ENCODE results near the gene UROC1.
"Not testable (repeated sequence)": the region's sequence is repeated elsewhere in the genome, so short reads cannot be mapped to it uniquely, and the experiment has no call there.

Gene UROC1

GRCh38 chr3:126546549-126547239, 29.1 kb upstream of the UROC1 start:
- DNase-seq (ENCODE audit: low spot score) = no peak

GRCh38 chr3:126546013-126546412, 28.4 kb upstream of the UROC1 start:
- no peak for DNase-seq (ENCODE audit: low spot score)

GRCh38 chr3:126545544-126545943, 28.0 kb upstream of the UROC1 start:
- no peak for DNase-seq (ENCODE audit: low spot score)

- DNase-seq (ENCODE audit: low spot score) = no peak
Observed at GRCh38 chr3:126544596-126545281, 27.2 kb upstream of the UROC1 start.

- DNase-seq (ENCODE audit: low spot score) = no peak
Observed at GRCh38 chr3:126543457-126544061, 26.0 kb upstream of the UROC1 start.

- no peak for DNase-seq (ENCODE audit: low spot score)
Observed at GRCh38 chr3:126542340-126543241, 25.0 kb upstream of the UROC1 start.

GRCh38 chr3:126541628-126542339, 24.2 kb upstream of the UROC1 start:
- no peak for DNase-seq (ENCODE audit: low spot score)

- DNase-seq (ENCODE audit: low spot score) = no peak
Observed at GRCh38 chr3:126540951-126541627, 23.5 kb upstream of the UROC1 start.

- no peak for DNase-seq (ENCODE audit: low spot score)
Observed at GRCh38 chr3:126540342-126540849, 22.8 kb upstream of the UROC1 start.

- DNase-seq (ENCODE audit: low spot score) = no peak
Observed at GRCh38 chr3:126539558-126540250, 22.1 kb upstream of the UROC1 start.

GRCh38 chr3:126538966-126539365, 21.4 kb upstream of the UROC1 start:
- DNase-seq (ENCODE audit: low spot score) = no peak

GRCh38 chr3:126538316-126538715, 20.7 kb upstream of the UROC1 start:
- DNase-seq (ENCODE audit: low spot score) = no peak

GRCh38 chr3:126537730-126538281, 20.2 kb upstream of the UROC1 start:
- no peak for DNase-seq (ENCODE audit: low spot score)

GRCh38 chr3:126537116-126537729, 19.6 kb upstream of the UROC1 start:
- DNase-seq (ENCODE audit: low spot score) = no peak

GRCh38 chr3:126536126-126536525, 18.6 kb upstream of the UROC1 start:
- DNase-seq (ENCODE audit: low spot score) = no peak

- DNase-seq (ENCODE audit: low spot score) = no peak
Observed at GRCh38 chr3:126535636-126536035, 18.1 kb upstream of the UROC1 start.

GRCh38 chr3:126534716-126535115, 17.1 kb upstream of the UROC1 start:
- DNase-seq (ENCODE audit: low spot score) = not testable (repeated sequence)

GRCh38 chr3:126533506-126533905, 15.9 kb upstream of the UROC1 start:
- no peak for DNase-seq (ENCODE audit: low spot score)

GRCh38 chr3:126531051-126531330, 13.4 kb upstream of the UROC1 start:
- DNase-seq (ENCODE audit: low spot score) = no peak

Measured in germinal center (tissue), 1 donor.